MCF 10A (cell line): ENCODE results near the gene CLEC3B. TPM values are rescaled to one million over a fixed set of nuclear protein-coding genes. Genes with fewer than 3 reads are reported as not detected.

Experiments
- BruUV-seq: library from RNA; stranded (reverse); fragments of 400-500 nt; replicated peaks from 2 replicates; lab custom pipeline; 2021; lab: Mats Ljungman, UMichigan
- CTCF ChIA-PET: fragments of 300-600 bp; sonication (Branson Sonifier 250); formaldehyde crosslinking; extraction: SDS; loops from one replicate; lab custom pipeline; 2021; ENCODE audit warnings: antibody characterized with exemption, inconsistent platforms; lab: Yijun Ruan, JAX
- POLR2A ChIA-PET: fragments of 300-600, 350-650 bp; sonication (Branson Sonifier 250); formaldehyde crosslinking; extraction: SDS; loops from one replicate; lab custom pipeline; 2020; ENCODE audit warnings: antibody characterized with exemption, inconsistent platforms; lab: Yijun Ruan, JAX
- DNase-seq: peaks from one replicate; pipeline ENCODE4 v3.0.0-alpha.2; 2018; ENCODE audit not compliant: unreplicated experiment
- H3K27ac Mint-ChIP-seq: one replicate; pipeline ENCODE4 v1.8.0; 2022; ENCODE audit warnings: mild to moderate bottlenecking, low read depth, mixed read lengths; ENCODE audit not compliant: unreplicated experiment
- H3K27me3 Mint-ChIP-seq: one replicate; pipeline ENCODE4 v1.8.0; 2022; ENCODE audit warnings: mixed read lengths; ENCODE audit not compliant: insufficient read depth, unreplicated experiment
- H3K36me3 Mint-ChIP-seq: one replicate; pipeline ENCODE4 v1.8.0; 2022; ENCODE audit warnings: mild to moderate bottlenecking, moderate library complexity, mixed read lengths; ENCODE audit not compliant: insufficient read depth, unreplicated experiment
- H3K4me1 Mint-ChIP-seq: one replicate; pipeline ENCODE4 v1.8.0; 2022; ENCODE audit warnings: mixed read lengths; ENCODE audit not compliant: insufficient read depth, unreplicated experiment
- H3K4me3 Mint-ChIP-seq: one replicate; pipeline ENCODE4 v1.8.0; 2022; ENCODE audit warnings: mild to moderate bottlenecking, moderate library complexity, mixed read lengths; ENCODE audit not compliant: unreplicated experiment
- H3K9me3 Mint-ChIP-seq: one replicate; pipeline ENCODE4 v1.8.0; 2022; ENCODE audit warnings: mixed read lengths; ENCODE audit not compliant: unreplicated experiment
- intact Hi-C: fragments of 100-400 bp; cut with micrococcal nuclease; formaldehyde crosslinking; loops from 2 replicates; pipeline ENCODE4 v1.14.1; 2022
- total RNA-seq: library from RNA; stranded (reverse); gene quantifications from 2 replicates; pipeline ENCODE4 v1.2.3, GENCODE V29; 2022
- TF ChIP-seq, protein P1 (sequence below): fragments of 200-600 bp; IDR thresholded peaks from one replicate; pipeline ENCODE4 v1.8.0; 2022; ENCODE audit warnings: antibody characterized with exemption, mild to moderate bottlenecking; ENCODE audit not compliant: unreplicated experiment

Gene CLEC3B
- total RNA-seq, 1 experiment from 2014 or later, result not detected

DNA sequence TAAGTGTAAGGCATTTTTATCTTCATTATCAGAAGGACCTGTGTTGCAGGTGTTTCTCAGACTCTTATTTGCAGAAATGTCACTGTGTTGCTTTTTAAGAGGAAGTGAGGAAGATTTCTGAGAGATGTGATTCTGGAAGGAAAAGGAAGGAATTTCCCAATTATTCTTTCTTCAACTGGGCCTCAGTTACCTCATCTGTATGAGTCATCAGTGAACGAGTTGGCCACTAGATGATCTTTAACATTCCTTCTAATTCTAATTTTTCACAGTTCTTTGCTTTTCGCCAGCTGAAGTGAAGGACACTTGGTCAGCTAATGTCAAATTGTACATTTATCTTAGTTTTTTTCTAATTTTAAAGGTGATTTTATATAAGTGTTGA lies 28.9 kb downstream of the CLEC3B start:
- POLR2A ChIA-PET, result interaction anchor here (0.6 to 4.2 kb wide), 17 partner anchors 11 to 622 kb away, joined by 3 to 37 read pairs (median 4); partner anchors contain the start of gene CDCP1

DNA sequence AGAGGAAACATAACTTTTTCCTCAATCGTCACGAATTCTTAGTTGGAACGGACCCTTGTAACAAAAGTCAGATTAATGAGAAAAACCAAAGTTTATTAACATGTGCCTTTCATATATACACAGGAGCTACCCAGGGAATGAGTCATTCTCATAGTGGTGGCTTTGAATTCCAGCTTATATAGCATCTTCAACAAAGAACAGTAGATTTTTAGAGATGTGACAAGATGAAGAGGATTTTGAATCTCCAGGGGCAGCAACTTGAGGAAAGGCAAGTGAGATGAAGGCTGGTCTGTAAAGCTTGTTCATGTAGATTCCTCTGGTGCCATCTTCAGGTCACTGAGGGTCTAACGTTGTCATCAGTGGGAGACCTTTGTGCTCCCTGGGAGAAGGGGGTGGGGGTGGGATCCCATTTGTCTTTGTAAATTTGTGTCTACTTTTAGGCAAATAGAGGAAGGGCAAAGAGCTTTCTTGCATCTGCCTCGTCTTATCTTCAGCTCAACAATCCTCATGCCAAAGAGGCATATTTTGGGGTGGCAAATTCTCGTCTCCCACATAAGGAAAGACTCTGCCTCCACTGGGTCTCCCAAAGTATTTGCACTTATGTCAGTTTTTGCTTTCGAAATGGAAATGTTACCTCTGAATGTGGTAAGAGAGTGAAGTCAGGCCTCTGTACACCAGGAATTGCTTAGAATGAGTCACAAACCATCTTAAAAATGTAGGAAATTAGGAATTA lies 29.5 kb downstream of the CLEC3B start:
- peaks cover 49% of the 10 kb centered on the region for H3K4me1 Mint-ChIP-seq
- DNase-seq, result peak; percentile 51
- peak overlapping the region; percentile 43 for H3K27ac Mint-ChIP-seq
- peaks cover 1% of the 10 kb centered on the region for H3K9me3 Mint-ChIP-seq
- H3K27me3 Mint-ChIP-seq, result no peaks in the 10 kb centered on the region
- H3K4me3 Mint-ChIP-seq, result no peak overlapping the region
- CTCF ChIA-PET, result interaction anchor here (0.6 to 5.5 kb wide), 9 partner anchors 10 to 522 kb away, joined by 3 to 26 read pairs (median 6); partner anchors contain the start of gene CDCP1
- BruUV-seq, result TSS peak; percentile 86
- H3K36me3 Mint-ChIP-seq, result no peaks in the 10 kb centered on the region
- TF ChIP-seq, protein P1, sequence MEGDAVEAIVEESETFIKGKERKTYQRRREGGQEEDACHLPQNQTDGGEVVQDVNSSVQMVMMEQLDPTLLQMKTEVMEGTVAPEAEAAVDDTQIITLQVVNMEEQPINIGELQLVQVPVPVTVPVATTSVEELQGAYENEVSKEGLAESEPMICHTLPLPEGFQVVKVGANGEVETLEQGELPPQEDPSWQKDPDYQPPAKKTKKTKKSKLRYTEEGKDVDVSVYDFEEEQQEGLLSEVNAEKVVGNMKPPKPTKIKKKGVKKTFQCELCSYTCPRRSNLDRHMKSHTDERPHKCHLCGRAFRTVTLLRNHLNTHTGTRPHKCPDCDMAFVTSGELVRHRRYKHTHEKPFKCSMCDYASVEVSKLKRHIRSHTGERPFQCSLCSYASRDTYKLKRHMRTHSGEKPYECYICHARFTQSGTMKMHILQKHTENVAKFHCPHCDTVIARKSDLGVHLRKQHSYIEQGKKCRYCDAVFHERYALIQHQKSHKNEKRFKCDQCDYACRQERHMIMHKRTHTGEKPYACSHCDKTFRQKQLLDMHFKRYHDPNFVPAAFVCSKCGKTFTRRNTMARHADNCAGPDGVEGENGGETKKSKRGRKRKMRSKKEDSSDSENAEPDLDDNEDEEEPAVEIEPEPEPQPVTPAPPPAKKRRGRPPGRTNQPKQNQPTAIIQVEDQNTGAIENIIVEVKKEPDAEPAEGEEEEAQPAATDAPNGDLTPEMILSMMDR, result peak; percentile 11
- POLR2A ChIA-PET, result interaction anchor here (0.6 to 4.2 kb wide), 15 partner anchors 10 to 621 kb away, joined by 3 to 37 read pairs (median 5); partner anchors contain the start of gene CDCP1
- intact Hi-C loops, result no loop called here

More for the DNA sequence above, 28.9 kb downstream of the CLEC3B start:
- no TSS peak for BruUV-seq
- intact Hi-C loops, result no loop called here
- H3K27me3 Mint-ChIP-seq, result peaks cover under 1% of the 10 kb centered on the region
- no peaks in the 10 kb centered on the region for H3K36me3 Mint-ChIP-seq
- peak overlapping the region; percentile 43 for H3K27ac Mint-ChIP-seq
- peaks cover 7% of the 10 kb centered on the region for H3K9me3 Mint-ChIP-seq
- H3K4me3 Mint-ChIP-seq, result peak overlapping the region; percentile 5
- H3K4me1 Mint-ChIP-seq, result peaks cover 49% of the 10 kb centered on the region
- TF ChIP-seq, protein P1, result no peak
- peak; percentile 79 for DNase-seq
- CTCF ChIA-PET, result interaction anchor here (0.6 to 5.5 kb wide), 6 partner anchors 10 to 522 kb away, joined by 3 to 26 read pairs (median 14); partner anchors contain the start of gene CDCP1

DNA sequence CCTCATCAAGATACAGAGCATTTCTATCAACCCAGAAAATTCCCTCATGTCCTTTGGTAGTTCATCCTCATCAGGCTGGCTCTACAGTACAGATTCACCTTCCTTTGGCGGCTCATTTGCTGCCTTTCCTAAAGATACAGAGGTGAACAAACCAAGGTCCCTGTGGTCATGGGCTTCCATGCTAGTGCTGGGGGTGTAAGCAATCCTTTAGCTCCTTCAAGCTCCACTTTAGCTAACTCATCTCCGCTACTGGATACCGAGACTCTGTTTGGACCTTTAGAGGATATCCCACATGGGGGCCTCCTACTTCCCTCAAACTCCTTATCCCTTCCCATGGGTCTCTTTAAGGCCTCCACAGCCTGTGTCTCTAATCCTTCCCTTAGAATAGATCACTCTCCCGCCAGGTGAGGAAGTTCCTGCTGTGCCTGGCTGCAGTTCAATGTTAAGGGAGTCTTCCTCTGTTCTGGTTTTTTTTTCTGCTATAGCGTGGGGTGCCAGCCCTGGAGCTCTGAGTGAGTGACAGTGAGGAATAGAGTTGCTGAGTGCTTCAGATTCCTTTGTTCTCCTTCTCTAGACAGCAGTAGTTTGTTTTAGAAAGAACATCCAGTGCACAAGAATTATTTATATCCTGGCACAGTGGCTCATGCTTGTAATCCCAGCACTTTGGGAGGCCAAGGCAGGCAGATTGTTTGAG lies 30.7 kb downstream of the CLEC3B start:
- Mint-ChIP-seq H3K27me3 (no peaks in the 10 kb centered on the region), H3K9me3 (no peaks in the 10 kb centered on the region), H3K36me3 (no peaks in the 10 kb centered on the region), H3K27ac (peak overlapping the region; percentile 4), H3K4me1 (peaks cover 49% of the 10 kb centered on the region), H3K4me3 (no peak overlapping the region)
- ChIA-PET CTCF (interaction anchor here (0.6 to 5.5 kb wide), 11 partner anchors 9 to 523 kb away, joined by 3 to 26 read pairs (median 4); no protein-coding TSS in a partner anchor), POLR2A (interaction anchor here (0.5 to 4.2 kb wide), 9 partner anchors 9 to 463 kb away, joined by 3 to 37 read pairs (median 4); partner anchors contain the start of gene CDCP1)
- TF ChIP-seq, protein P1, result no peak
- DNase-seq, result peak; percentile 36
- BruUV-seq, result no TSS peak
- intact Hi-C loops, result no loop called here
